NCI-H2107 treated with DMSO at 0.1 percent for 48 hours (cell line): ENCODE data around the gene PTPRF.

Experiments
- DNase-seq: peaks from one replicate; lab custom pipeline; 2025; ENCODE audit not compliant: unreplicated experiment; lab: John Stamatoyannopoulos, UW

PTPRF gene

GRCh38 chr1:43655953-43656352 is 125.3 kb downstream of the PTPRF start:
- no peak for DNase-seq

GRCh38 chr1:43659212-43660166 is 128.8 kb downstream of the PTPRF start:
- no peak for DNase-seq

DNA sequence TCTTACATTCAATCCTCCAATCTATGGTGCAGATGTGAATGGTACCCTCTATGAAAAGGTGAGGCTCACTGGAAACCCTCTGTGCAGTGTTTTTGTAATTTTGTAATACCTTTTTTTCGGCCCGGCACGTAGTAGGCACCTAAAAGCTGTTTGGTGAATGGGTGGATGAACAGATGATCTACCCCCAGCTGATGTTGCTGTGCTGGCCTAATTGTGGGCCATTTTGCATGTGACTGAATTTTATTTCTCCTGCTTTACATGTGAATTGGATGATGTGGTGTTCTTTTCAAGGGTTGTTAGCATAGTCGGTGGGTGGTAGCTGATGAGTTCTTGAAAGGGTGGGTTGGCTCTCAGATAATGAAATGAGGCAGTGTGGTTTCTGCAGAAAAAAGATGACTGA is 129.7 kb downstream of the PTPRF start:
- DNase-seq, result no peak

DNA sequence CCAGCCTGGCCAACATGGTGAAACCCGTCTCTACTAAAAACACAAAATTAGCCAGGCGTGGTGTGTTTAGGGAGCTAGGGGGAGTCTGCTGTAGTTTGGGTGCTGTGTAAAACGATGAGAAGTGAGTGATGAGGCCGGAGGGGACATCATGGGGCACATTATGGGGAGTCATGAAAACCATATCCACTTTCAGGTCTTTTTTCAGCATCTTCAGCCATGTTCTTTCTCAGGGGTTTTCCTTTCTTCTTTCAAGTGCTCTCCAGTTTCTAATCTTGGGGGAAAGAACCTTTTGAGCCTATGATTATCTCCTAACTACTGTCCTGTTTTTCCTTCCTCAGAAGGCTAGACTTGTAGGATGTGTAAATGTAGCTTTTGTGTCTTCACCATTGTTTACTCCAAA is 133.7 kb downstream of the PTPRF start:
- no peak for DNase-seq

GRCh38 chr1:43666608-43667007 is 135.9 kb downstream of the PTPRF start:
- DNase-seq, result peak; percentile 80

- DNase-seq, result no peak
These were observed 138.3 kb downstream of the PTPRF start for GRCh38 chr1:43668956-43669355.

DNA sequence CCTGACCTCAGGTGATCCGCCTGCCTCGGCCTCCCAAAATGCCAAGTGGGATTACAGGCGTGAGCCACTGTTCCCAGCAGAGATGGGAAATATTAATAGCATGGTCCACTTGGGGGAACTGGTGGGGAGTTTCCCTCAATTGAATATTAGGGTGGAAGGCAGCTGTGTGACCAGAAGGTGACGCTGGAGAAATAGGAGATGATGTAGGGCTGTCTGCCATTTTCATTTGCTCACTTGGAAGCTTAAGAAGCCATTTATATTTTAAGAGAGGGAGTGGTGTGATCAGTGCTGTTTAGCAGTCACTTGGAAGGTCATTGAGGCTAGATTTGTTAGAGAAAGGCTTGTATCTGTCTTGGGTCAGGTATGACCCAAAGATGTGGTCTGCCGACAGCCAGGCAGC is 139.2 kb downstream of the PTPRF start:
- DNase-seq, result no peak

DNA sequence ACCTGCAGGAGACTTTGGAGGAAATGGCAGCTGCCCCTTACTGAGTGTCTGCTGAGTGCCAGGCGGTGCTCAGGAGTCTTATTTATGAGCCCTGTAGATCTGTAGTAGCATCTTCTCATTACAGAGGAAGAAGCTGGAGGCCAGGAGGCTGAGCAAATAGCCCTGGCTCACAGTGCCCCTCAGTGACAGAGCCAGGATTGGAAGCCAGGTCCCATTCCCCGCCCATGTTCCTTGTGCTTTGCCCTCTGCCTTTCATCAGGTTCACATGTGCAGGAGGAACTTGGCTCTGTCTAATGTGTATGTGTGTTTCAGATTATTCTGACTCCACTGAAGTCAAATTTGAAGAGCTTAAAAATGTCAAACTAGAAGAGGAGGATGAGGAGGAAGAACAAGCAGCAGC is 140.5 kb downstream of the PTPRF start:
- no peak for DNase-seq

DNA sequence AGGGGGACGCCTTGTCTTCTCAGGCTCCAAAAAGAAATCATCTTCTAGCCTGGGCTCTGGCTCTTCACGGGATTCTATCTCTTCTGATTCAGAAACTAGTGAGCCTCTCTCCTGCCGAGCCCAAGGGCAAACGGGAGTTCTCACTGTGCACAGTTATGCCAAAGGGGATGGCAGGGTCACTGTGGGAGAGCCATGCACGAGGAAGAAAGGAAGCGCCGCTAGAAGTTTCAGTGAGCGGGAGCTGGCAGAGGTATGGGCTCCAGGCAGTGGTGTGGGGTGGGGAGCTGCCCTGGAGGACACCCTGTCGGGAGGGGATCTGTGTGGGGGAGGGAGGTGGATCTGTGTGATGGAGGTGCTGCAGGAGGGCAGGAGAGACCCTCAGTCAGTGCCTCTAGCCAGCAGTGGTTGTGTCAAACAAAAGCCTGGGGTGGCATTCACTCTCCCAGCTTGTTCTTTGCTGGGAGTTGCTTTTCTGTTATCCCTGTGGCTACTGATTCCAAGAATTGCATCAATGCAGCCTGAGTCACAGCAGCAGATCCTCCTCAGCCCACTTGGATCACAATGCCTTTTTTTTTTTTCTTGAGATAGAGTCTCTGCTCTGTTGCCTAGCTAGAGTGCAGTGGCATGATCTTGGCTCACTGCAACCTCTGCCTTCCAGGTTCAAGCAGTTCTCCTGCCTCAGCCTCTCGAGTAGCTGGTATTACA is 141.1 kb downstream of the PTPRF start:
- no peak for DNase-seq

GRCh38 chr1:43673261-43673660 is 142.6 kb downstream of the PTPRF start:
- no peak for DNase-seq
